SIG-M5 treated with dmso at 0.1 percent for 504 hours (cell line): ENCODE results near the gene CEP152.
"Not testable (repeated sequence)": the region's sequence is repeated elsewhere in the genome, so short reads cannot be mapped to it uniquely, and the experiment has no call there.

Experiments
- DNase-seq: peaks from one replicate; lab custom pipeline; 2025; ENCODE audit not compliant: unreplicated experiment; lab: John Stamatoyannopoulos, UW

The CEP152 gene, protein sequence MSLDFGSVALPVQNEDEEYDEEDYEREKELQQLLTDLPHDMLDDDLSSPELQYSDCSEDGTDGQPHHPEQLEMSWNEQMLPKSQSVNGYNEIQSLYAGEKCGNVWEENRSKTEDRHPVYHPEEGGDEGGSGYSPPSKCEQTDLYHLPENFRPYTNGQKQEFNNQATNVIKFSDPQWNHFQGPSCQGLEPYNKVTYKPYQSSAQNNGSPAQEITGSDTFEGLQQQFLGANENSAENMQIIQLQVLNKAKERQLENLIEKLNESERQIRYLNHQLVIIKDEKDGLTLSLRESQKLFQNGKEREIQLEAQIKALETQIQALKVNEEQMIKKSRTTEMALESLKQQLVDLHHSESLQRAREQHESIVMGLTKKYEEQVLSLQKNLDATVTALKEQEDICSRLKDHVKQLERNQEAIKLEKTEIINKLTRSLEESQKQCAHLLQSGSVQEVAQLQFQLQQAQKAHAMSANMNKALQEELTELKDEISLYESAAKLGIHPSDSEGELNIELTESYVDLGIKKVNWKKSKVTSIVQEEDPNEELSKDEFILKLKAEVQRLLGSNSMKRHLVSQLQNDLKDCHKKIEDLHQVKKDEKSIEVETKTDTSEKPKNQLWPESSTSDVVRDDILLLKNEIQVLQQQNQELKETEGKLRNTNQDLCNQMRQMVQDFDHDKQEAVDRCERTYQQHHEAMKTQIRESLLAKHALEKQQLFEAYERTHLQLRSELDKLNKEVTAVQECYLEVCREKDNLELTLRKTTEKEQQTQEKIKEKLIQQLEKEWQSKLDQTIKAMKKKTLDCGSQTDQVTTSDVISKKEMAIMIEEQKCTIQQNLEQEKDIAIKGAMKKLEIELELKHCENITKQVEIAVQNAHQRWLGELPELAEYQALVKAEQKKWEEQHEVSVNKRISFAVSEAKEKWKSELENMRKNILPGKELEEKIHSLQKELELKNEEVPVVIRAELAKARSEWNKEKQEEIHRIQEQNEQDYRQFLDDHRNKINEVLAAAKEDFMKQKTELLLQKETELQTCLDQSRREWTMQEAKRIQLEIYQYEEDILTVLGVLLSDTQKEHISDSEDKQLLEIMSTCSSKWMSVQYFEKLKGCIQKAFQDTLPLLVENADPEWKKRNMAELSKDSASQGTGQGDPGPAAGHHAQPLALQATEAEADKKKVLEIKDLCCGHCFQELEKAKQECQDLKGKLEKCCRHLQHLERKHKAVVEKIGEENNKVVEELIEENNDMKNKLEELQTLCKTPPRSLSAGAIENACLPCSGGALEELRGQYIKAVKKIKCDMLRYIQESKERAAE (N-terminal part only)

DNA sequence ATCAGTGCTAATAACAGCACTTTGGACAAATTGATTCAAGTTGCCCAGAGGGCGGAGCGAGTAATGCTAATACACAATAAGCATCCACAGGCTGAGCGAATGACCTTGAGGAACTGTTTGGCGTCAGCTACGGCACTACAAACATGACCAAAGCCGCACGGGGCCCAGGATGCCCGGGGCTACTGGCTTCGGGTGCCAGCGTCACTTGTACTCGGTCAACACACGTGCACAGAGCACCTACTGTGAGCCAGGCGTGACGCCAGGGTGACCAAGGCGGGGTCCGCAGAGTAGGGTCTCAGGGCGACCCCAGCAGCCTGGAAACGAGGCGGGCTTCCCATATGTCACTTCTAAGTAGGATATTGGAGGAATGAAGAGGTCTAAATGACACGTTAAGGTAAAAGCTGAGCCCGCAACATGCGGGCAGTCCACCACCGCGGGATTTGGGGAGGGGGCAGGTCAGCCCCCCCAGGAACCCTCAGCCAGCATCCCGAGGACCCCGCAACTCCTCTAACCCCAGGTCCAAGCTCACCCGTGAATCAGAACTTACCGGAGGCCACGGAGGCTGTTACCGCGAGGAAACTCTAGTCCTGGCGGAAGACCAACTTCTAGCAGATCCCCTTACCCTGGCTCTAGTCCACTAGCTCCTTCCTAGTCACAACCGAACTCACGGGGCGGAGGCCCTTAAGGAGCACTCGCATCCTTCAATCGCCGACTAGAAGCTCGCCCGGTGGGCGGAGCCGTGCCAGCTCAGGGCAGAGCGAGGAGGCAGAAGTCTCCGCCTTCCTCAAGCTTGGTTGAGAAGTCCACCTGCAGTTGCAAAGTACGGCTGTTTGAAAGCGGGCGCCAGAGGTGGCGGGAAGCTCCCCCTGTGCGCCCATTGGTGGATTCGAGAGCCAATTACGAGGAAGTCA lies at the start of gene CEP152:
Gene CEP152 (minus strand): TSS at position 656 of the 911 bp plus-strand sequence. CDS start 5,420 bp downstream, outside the sequence.
- peak; percentile 98 for DNase-seq

DNA sequence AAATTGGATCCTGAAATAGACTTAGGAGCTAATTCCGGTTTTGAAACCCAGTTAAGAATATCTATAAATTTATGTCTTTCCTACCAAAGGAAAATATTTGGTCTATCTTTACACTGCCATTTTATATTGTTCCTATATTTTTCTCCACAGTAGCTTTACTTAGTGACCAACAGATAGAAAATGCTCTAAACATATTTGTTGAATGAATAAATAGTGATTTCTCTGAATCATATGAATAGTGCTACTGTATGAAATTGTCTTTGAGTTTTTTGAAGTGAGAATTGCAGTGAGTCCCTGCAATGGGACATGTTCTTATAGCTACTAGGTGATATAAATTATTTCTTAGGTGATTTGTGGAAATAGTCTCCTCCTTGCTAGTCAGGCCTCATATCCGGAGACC lies 48.6 kb upstream of the CEP152 start:
- DNase-seq: no peak

GRCh38 chr15:48858401-48858800 lies 47.5 kb upstream of the CEP152 start:
- no peak for DNase-seq

DNA sequence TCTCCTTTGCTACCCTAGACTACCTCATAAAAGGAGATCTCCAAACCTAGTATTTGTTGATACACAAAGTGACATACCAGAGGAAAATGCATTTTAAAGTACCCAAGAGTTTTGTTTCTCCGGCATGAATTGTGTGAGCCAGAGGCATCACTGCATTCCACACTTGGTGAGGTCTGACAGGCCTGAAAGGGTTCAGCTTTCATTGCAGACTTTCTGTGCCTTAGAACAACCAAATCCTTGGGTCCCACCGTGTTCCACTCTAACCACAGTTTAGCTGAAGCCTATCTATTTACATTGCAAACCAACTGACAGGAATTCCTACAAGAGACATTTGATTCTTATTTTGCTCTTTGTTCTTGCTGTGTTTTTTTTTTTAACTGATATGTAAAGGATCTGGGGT lies 46.1 kb upstream of the CEP152 start:
- no peak for DNase-seq

DNA sequence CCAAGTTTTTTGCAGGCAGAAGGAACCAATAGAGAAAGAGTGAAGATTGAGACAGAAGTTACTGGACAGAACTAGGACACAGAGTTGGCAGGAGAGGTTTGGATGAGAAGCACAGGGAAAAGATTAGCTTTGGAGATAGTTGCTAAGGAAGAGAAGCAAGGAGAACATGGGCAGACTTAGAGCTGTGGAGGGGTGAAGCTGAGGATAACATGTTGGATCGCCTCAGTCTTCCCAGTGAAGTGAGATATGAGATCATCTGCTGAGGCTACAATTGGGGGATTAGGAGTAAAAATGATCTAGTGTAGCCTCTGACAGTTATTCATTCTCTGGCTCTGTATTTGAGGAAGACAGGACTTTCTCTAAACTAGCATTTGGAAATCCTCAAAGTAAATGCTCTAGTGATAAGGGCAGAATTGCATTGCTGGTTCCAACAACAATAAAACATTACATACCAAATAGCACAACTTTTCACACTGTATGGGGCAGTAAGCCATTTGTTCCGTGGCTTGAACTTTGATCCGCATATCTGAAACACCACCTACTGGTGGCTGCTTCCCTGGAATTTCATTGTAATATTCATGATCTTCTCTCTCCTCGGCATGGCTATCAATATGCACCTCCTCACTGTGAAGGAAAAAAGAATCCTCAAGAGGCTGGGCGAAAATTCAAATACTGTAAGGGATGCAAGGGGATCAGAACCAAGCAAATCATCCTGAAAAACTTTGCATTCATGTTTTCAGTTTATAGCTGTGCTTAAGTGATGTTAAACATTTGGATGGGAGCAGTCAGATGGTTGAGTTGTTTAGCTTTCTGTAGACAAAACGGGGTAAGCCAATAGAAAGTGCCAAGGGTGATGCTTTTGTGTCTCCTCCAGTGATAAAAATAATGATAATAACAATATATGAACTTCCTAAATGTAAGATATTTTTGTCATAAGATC lies 44.9 kb upstream of the CEP152 start:
- no peak for DNase-seq

GRCh38 chr15:48854434-48854833 lies 43.6 kb upstream of the CEP152 start:
- not testable (repeated sequence) for DNase-seq

GRCh38 chr15:48851956-48852355 lies 41.1 kb upstream of the CEP152 start:
- DNase-seq: no peak

GRCh38 chr15:48850648-48851047 lies 39.8 kb upstream of the CEP152 start:
- DNase-seq: no peak

DNA sequence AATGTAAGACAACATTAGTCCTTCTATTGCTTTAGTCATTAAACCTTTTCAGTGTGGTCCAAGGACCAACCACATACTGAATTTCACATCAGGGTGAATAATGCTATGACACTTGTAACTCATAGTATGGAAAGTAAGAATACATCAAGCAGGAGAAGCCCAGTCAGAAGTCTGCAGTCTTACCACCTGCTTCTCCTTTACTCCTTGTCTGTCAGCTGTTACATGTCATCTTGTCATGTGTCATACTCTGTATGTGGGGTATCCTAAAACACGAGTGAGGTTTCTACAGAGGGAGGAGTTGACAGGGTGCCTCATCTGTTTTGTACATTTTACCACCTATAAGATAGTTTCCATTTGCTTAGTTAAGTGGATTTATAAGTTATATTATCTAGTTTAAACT lies 34.3 kb upstream of the CEP152 start:
- DNase-seq: no peak

GRCh38 chr15:48842501-48842900 lies 31.6 kb upstream of the CEP152 start:
- DNase-seq: no peak

- DNase-seq: no peak
Observed at GRCh38 chr15:48834756-48835155, 23.9 kb upstream of the CEP152 start.

DNA sequence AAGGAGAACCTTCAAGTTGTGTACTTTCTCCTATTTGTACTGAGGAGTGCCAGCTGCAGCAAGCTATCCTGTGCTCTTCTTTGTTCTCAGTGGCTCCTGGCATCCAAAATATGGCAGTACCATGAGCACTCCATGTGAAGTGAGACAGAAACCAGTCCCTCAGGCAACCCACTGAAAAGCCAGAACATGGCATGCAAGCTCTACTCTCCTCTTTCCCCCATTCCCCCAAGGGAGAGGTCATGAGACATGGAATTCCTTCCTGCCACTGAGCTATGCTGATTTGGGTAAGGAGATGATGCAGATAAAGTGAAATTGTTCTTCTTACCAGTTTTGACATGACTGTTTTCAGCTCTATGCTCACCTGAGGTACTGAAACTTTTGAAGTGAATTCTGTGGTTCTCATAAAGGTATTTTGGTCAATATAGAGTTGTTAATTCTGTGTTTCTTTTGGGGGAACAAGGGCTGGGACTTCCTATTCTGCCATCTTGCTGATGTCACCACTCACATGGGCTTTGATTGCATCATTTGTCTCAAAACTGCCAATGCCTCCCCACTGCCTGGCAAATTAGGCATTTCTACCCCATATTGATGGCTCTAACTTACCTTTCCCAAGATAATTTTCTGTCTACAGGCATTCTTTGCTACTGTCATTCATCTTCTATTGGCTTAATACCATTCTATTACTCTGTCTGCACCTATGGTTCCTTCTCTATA lies 22.8 kb upstream of the CEP152 start:
- DNase-seq: no peak

DNA sequence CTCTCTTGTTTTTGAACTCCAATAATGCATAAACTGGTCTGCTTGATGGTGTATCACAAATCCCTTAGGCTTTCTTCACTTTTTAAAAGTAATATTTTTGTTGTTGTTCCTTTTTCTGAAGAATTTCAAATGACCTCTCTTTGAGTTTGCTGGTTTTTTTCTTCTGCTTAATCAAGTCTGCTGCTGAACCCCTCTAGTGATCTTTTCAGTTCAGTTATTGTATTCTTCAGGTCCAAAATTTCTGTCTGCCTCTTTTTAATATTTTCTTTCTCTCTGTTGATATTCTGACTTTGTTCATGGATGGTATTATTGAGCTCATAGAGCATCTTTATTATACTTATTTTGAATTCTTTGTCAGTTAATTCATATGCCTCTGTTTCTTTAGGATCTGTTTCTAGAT lies 21.8 kb upstream of the CEP152 start:
- DNase-seq: no peak

DNA sequence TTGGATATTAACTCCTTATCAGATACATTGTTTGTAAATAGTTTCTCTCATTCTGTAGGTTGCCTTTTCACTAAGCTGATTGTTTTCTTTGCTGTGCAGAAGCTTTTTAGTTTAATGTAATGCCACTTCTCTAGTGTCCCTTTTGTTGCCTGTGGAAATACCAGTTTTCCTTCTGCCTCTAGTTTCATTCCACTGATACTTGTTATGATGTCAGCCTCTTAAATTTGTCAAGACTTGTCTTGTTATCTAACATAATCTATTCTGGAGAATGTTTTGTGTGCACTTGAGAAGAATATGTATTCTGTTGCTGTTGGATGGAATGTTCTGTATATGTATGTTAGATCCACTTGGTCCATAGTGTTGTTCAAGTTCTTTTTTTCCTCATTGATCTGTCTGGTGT lies 18.0 kb upstream of the CEP152 start:
- no peak for DNase-seq

DNA sequence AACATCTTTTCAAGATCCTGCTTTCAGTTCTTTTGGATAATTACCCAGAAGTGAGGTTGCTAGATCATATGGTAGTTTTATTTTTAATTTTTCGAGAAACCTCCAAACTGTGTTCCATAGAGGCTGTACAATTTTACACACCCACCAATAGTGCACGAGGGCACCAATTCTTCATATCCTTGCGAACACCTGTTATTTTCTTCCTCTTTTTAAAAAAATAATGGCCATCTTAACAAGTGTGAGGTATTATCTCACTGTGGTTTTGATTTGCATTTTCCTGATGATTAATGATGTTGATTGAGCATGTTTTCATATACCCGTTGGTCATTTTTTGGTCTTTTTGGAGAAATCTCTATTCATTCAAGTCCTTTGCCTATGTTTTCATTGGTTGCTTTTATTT lies 17.6 kb upstream of the CEP152 start:
- no peak for DNase-seq

- no peak for DNase-seq
Observed at GRCh38 chr15:48825075-48825474, 14.2 kb upstream of the CEP152 start.

GRCh38 chr15:48823706-48824105 lies 12.8 kb upstream of the CEP152 start:
- no peak for DNase-seq

GRCh38 chr15:48823237-48823636 lies 12.4 kb upstream of the CEP152 start:
- no peak for DNase-seq
